Right renal pelvis (tissue), 4 donors: ENCODE results near the gene ZBTB2. TPM values are rescaled to one million over a fixed set of nuclear protein-coding genes. Genes with fewer than 3 reads are reported as not detected.
"Not testable (repeated sequence)": the region's sequence is repeated elsewhere in the genome, so short reads cannot be mapped to it uniquely, and the experiment has no call there.

Source experiments
- DNase-seq, 4 donors: peaks; one replicate each; pipeline ENCODE4 v3.0.0-alpha.2; 2013; ENCODE audit warnings: low read depth in 4 of 4, low spot score in 3 of 4, missing footprints in 1 of 4
- polyA plus RNA-seq, 4 donors: library from polyadenylated mRNA; unstranded; fragments of 120-200 nt; gene quantifications; one replicate each; pipeline ENCODE4 v1.2.1, GENCODE V29; 2013; ENCODE audit not compliant: insufficient read length in 4 of 4

ZBTB2 gene
- polyA plus RNA-seq, 4 donors = 16.4 to 19.5 (median 18.9) TPM

DNA sequence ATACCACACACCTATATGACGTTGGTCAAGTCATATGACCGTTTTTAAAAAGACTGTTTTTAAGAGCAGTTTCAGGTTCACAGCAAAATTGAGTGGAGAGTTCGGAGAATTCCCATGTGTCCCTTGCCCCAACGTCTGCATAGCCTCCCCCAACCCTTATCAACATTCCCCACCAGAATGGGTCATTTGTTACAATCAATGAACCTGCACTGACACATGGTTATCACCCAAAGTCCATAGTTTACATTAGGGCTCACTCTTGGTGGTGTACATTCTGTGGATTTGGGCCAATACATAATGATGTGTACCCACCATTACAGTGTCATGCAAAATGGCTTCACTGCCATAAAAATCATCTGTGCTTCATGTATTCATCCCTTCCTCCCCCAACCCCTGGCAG, 52.0 kb downstream of the ZBTB2 start:
- no peak for DNase-seq

DNA sequence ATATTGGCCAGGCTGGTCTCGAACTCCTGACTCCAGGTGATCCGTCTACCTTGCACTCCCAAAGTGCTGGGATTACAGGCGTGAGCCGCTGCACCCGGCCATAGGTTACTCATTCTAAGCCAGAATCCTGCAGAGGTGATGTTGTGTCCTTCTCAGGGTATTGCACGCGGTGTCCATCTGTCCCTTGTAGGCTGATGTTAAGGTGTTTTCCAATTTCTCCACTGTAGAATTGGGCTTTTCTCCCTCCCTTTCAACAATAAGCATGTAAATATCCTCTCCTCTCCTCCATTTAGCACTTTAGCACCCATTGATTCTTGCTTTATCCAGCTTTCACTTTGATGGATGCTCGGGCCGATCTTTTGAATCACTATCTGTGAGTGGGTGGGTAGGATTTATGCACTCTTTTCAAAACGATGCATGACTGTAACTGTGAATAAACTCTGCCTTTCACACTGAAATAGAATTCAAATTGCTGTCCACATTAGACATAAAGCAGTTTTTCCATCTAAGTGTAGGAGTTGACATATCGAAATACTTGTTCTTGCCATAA, 52.6 kb downstream of the ZBTB2 start:
- DNase-seq = no peak

DNA sequence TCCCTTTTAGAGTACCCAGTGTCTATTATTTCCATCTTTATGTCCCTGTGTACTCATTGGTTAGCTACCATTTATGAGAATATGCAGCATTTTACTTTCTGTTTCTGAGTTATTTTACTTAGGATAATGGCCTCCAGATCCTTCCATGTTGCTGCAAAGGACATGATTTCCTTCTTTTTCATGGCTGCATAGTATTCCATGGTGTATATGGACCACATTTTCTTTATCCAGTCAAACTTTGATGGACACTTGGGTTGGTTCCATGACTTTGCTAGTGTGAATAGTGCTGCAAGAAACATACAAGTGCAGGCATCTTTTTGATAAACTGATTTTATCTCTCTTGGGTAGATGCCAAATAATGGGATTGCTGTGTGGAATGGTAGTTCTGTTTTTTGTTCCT, 55.4 kb downstream of the ZBTB2 start:
- DNase-seq = no peak

DNA sequence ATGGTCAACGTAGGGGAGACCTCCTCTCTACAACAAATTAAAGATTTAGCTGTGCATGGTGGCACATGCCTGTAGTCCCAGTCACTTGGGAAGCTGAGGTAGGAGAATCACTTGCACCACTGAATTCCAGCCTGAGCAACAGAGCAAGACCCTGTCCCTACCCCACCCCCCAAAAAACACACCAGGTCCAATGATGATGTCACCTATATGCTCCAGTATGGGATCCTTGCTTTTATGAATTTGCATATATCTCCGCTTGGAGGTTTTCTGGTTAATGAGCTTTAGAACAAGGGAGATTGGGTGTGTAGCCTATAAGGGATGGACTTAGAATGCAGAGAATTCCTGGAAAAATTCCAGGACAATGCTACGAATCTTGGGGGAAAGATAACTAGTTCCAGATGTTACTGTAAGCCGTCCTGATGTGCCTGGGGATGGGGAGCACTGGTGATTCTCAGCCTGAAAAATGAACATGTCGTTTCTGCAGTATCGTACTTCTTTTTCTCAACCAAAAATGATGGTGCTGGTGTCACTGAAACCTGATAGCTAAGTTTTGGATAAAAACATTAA, 61.1 kb downstream of the ZBTB2 start:
- no peak for DNase-seq

DNA sequence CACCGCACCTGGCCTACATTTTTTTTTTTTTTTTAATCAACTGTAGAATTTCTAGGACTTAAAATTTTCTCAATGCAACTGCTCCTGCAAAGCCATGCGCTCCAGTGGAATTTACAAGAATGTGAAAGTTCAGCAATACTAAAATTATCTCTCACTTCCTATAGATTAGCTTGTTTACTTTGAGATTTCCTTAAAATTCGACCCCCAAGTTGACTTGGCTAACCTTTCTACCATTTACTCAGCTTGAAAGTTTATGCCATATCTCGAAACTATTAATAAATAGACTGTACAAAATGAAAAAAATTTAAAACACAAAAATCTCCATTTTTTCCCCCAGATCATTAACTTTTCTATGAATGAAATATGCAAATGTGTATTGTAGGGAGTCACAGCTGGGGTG, 64.3 kb downstream of the ZBTB2 start:
- DNase-seq = no peak

DNA sequence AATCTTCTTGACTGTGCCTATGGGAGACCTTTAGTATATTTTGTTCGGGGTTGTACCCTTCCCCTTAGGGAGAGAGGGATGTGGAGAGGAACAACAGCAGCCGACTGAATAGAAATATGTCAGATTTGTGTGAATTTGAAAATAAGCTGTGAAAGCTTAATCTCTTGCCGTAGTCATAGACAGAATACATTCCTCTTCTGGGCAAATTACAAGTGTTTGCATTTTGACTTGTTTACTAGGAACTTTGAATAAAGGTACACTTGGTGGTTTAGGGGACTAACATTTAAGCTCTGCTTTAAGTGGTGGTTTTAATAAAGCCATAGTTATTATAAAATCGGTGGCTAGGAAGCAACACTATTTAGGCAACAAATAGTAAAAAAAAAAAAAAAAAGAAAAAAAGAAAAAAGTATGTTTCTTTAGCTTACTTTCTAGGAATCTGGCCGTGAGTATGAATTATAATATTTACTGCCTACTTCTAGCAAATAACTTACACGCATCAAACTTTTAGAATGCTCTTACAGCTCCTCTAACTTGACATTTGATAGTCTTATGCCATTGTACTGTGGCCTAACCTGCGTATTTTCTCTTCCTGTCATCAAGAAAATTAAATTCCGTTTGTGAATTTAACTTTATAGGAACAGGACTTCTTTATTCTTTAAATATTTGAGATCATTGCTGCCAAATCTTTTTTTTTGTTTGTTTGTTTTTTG, 65.1 kb downstream of the ZBTB2 start:
- DNase-seq = no peak

DNA sequence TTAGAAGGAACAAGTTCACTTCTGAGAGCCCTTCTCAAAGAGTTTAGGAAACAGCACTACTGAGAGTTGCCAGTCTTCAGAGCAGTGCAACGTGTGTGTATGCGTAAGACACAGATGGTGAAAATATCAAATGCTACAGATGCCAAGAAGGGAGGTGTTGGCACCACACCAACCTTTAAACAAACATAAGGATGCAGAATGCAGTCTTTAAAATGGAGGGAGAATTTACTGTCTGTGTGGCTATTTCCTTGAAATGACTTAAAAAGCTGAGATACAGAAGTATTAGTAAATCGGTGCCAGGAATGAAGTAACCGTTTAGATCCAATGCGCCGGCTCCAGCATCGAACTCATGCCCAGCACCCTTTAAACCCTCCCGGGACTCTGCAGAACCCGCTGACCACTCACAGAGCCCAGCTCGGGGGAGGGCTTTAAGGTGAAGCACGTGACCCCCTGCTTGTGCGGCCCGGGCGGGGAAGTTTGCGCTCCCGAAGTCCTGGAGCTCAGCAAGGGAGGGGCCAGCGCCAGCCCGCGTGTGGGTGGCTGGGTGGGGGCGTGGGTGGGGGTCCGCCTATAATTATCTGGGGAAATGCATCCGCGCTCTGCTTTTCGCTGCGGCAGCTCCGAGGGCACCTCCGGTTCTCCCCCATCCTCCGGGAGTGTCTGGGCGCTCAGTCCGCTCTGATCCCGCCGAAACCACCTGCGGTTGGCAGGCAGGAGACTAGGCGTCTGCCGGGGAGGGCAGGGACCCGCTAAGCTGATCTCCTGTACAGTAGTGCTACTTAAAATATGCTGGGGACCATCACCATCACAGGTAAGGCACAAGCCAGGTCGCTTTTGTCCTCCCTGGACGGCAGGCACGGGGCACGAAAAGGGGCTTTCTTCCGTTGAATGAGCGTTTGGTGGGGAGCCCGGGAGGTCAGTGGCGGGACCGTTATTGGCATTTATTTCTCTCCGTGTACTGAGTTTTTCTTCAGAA, 66.0 kb downstream of the ZBTB2 start:
- DNase-seq = no peak

DNA sequence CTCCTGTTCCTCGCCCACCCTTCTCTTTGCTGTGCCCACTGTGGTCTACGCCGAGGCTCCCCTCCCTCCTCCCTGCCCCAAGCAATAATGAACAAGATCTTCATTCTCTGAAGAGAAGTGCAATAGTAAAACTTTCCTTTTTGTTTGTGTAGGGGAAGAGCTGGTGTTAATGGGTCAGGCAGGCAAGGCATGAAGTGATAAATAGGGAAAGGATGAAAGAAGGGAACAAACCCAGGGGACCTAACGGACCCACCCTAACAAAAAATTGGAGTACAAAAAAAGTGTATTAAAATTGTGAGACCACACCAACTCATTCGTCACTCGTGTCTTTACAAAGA, 66.9 kb downstream of the ZBTB2 start:
- no peak for DNase-seq

DNA sequence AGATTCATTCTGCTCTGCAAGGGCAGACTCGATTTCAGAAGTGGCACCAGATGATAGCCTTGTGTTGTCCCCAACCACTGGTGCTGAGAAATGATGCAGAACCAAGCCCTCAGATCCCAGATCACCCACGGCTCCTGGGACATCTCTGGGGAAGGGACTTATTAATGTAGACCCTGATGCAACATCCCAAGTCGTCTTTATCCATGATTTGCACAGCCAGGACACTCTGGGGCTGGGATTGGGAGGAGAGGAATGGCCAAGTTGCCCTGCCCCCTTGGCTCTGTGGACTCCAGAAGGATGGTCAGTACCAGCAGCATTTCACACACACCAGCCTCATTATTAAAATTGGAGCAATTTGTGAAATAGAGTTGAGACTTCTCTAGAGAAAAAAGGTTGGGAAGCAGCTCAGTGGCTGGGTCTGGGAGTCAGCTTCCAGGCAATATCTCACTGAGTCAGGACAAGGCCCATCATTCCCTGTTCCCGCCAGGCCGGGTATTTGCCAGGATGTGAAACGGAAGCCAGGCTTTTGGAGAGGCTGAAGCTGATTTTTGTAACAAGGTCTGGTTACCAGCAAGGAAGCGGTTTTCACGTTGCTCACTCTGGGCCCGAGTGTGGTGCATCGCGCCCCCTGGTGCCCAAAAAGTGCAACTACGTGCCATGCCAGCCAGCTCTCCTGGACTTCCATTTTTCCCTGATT, 67.4 kb downstream of the ZBTB2 start:
- peak in 3 of 4 donors; percentile 72 to 79 (median 74) for DNase-seq

DNA sequence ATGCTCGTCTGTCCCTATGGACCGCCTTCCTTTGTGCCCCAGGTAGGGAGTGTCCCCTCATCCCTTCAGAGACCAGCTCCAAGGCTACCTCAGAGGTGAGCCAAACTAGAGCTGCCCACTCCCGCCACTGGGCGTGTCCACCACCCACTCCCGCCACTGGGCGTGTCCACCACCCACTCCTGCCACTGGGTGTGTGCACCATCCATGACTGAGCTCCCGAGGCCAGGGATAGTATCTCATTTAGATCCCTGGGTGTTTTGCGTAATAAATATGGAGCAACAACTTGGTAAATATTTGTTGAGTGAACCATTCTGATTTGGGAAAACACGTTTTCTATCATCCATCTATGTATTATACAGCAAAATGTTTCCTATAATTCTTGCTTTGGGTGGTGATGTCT, 68.8 kb downstream of the ZBTB2 start:
- DNase-seq = no peak

DNA sequence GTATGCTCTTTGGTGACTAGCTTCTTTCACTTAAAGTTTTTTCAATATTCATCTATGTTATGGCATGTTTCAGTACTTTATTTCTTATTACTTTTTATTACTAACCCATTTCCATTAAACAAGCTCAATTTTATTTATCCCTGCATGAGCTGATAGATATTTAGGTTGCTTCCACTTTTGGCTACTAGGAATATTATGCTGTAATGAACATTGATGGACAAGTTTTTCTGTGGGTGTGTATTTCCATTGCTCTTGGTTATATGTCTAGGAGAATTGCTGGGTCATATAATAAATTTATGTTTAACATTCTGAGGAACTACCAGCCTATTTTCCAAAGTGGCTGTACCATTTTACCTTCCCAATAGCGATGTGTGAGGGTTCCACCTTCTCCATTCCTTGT, 69.9 kb downstream of the ZBTB2 start:
- DNase-seq = no peak

DNA sequence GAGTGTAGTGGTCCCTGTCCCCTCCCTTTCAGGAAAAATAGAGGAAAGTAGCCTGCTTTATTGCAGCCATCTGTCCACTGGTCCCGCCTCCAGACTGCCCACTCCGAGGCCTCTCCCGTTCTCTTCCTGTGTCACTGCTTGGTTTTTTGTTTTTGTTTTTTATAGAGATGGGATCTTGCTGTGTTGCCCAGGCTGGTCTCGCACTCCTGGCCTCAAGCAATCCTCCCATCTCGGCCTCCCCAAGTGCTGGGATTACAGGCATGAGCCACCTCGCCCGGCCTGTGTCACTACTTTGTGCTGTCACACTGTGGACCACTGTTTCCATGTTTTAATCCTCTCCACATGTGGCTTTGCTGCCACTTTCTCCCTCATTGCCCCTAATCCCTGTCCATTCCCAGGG, 71.2 kb downstream of the ZBTB2 start:
- no peak for DNase-seq

DNA sequence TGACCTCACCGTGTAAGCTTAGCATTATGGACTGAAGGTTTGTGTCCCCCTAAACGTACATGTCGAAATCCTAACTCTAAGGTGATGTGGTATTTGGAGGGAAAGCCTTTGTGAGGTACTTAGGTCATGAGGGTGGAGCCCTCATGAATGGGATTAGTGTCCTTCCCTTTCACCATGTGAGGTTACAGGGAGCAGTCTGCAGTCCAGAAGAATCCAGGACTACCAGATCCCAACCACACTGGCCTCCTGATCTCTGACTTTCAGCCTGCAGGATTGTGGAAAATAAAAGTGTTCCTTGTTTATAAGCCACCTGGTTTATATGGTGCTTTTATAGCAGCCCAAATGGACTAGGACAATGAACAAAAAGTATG, 73.4 kb downstream of the ZBTB2 start:
- DNase-seq = no peak

DNA sequence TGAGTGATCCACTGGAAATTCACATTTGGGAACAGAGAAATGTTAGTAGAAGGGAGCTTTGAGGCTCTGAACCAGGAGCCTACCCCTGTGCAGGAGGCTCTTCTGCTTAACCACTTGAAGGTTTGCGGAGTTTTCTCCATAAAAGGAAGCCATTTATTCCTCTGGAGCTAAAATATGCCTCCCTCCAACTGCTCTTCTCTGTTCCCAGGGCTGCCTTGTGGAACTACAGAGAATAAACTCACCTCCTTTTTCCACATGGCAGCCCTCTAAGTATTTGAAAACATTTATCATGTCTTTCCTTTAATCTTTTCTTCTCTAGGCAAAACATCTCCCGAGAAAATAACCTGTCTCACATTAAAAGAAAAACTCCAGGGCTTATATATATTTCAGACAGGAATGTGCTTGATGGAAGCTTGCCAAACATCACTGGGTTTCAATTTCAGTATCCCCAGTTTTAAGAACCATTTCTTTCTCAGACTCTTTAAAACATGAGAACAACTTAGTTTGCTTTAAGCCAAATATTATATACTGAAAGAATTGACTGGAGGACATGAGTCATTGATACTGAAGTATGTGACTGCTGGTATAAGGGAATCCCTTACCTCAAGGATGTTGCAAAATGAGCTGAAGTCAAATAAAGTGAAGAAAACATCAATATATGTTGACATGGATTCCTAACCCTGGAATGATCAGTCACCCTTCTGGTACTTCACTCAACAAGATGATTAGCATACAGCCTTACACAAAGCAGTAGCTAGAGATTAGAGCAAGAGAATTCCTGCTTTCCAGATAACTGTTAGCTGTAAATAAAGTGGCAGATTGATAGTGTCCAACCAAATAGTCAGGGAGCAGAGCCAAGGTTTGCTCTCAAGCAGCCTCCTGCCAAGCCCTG, 74.0 kb downstream of the ZBTB2 start:
- no peak for DNase-seq

DNA sequence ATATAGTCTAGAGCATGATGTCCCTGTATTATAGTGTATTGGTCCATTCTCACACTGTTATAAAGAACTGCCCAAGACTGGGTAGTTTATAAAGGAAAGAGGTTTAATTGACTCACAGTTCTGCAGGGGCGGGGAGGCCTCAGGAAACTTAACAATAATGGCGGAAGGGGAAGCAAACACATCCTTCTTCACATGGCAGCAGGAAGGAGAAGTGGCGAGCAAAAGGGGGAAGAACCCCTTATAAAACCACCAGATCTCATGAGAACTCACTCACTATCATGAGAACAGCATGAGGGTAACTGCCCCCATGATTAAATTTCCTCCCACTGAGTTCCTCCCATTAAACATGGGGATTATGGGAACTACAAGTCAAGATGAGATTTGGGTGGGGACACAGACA, 75.7 kb downstream of the ZBTB2 start:
- not testable (repeated sequence) for DNase-seq

Other genes with a start within 250 kb of the ZBTB2 start
- gene AKAP12, start 151.6 kb downstream of the ZBTB2 start, polyA plus RNA-seq = 100 to 1,000 TPM; 151 to 168 (median 163) TPM
- 10 to 100 TPM; 38.9 to 53.0 (median 47.2) TPM for gene RMND1, start 60.6 kb upstream of the ZBTB2 start, polyA plus RNA-seq
- gene CCDC170, start 102.5 kb upstream of the ZBTB2 start, polyA plus RNA-seq = 1 to 10 TPM; 2.1 to 3.6 (median 2.8) TPM